NCI-H1105 treated with DMSO at 0.1 percent for 48 hours (cell line): ENCODE measurements around the gene FUT7.
"Not testable (repeated sequence)": the region's sequence is repeated elsewhere in the genome, so short reads cannot be mapped to it uniquely, and the experiment has no call there.

Source experiments
- DNase-seq: peaks from one replicate; lab custom pipeline; 2025; lab: John Stamatoyannopoulos, UW

The FUT7 gene

GRCh38 chr9:137017791-137018497 lies 13.9 kb downstream of the FUT7 start:
- DNase-seq, result no peak

DNA sequence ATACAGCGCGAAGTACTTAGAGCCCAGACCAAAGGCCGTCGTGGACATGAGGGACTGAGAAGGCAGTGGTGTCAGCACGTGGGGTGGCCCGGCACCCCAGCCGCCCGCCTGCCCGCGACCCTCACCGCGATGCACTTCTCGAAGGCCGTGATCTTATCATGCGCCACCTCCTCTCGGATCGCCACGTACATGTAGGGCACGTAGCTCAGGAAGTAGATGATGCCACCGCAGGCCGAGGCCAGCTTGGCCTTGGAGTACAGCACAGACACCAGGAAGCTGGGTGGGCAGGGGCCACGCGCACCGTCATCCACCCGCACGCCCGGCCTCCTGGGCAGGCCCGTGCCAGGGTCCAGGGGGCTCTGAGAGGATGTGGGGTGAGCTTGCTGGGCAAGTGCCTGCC lies 14.8 kb downstream of the FUT7 start:
- DNase-seq, result no peak

DNA sequence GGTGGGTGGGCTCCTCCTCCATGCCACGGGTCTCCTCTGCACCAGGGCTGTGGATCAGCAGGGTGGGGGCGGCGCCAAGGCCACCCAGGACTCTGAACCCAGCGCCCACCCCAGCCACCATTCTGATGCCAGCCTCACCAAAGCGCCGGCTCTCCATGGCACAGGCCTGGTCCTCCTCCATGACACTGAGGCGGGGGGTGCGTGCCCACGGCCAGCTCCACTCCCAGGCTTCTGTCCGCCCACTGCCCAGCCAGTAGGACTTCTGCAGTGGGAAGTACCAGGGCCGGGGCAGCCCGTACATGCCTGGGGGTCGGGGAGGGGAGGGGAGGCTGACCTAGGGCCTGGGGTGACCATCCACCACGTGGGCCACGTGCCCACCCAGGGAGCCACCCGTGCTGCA lies 15.5 kb downstream of the FUT7 start:
- DNase-seq, result no peak

- DNase-seq, result no peak
These were observed 15.9 kb downstream of the FUT7 start for GRCh38 chr9:137015976-137016375.

- no peak for DNase-seq
These were observed 16.4 kb downstream of the FUT7 start for GRCh38 chr9:137015540-137015930.

- no peak for DNase-seq
These were observed 16.9 kb downstream of the FUT7 start for GRCh38 chr9:137014776-137015539.

GRCh38 chr9:137014166-137014565 lies 17.7 kb downstream of the FUT7 start:
- no peak for DNase-seq

GRCh38 chr9:137013571-137013940 lies 18.3 kb downstream of the FUT7 start:
- no peak for DNase-seq

- DNase-seq, result no peak
These were observed 19.0 kb downstream of the FUT7 start for GRCh38 chr9:137012694-137013570.

- no peak for DNase-seq
These were observed 19.8 kb downstream of the FUT7 start for GRCh38 chr9:137011907-137012675.

GRCh38 chr9:137011156-137011555 lies 20.7 kb downstream of the FUT7 start:
- no peak for DNase-seq

- no peak for DNase-seq
These were observed 21.8 kb downstream of the FUT7 start for GRCh38 chr9:137009938-137010732.

DNA sequence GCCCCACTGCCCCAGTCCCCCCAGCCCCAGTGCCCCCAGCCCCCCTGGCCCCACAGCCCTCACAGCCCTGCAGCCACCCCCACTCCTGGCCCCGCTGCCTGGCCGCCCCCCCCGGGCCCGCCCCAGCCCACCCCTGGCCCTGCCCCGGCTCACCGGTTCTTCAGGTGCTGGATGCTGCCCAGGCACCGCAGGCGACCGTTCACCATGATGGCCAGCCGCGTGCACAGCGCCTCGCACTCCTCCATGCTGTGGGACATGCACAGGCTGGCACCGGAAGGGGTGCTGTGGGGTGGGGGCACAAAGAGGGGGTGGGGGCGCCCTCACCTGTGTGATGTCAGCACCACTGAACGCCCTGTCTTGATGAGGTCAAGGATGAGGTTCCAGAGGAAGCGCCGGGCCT lies 22.7 kb downstream of the FUT7 start:
- no peak for DNase-seq

GRCh38 chr9:137008312-137008711 lies 23.6 kb downstream of the FUT7 start:
- DNase-seq, result no peak

DNA sequence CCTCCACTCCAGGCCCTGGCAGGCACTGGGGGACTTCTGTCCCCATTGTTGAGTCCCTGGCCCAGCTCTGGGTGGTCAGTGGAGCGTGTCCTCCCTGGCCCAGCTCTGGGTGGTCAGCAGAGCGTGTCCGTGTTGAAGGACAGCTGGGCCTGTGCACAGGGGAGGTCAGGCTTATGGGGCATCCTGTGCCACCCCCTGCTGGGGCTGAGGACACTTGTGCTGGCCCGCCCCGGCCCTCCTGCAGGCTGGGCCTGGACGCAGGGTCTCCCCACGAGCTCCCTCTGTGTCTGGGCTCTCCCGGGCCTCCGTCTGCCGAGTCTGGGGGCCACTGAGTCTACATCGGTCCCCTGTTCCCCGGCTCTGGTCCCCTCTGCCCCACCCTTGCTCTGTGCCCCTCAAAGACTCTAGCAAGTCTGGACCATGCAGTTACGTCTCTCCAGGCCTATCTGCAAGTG lies 24.0 kb downstream of the FUT7 start:
- DNase-seq, result no peak

DNA sequence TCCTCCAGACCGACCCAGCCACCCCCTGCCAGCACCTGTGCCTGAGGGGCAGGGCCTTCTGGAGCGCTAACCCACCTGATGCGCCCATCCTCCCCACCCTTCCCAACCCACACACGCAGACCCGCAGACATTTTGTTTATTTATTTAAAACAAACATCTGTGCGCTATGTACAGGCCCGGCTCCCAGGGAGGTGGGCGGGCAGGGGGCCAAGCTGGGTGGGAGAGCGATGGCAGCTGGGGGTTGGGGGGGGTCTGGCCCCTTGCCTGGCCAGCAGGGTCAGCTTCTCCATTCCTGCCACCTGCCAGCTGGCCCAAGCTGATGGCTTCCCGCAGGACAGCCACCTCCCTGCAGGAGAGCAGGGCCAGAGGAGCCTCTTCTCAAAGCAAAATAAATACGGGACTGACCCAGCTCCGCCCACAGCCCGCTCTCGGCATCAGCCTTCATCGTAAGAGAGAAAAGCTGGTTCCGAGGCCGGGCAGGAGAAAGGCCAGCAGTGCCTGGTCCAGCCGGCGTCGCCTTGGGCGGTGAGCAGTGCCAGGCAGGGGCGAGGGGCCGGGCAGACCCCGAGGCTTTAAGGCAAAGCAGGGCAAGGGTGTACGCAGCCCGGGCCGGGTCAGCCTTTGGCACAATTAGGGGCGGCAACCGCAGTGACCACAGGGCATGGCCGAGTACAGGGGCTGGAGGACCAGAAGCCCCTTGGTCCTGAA lies 24.6 kb downstream of the FUT7 start:
- DNase-seq, result no peak

DNA sequence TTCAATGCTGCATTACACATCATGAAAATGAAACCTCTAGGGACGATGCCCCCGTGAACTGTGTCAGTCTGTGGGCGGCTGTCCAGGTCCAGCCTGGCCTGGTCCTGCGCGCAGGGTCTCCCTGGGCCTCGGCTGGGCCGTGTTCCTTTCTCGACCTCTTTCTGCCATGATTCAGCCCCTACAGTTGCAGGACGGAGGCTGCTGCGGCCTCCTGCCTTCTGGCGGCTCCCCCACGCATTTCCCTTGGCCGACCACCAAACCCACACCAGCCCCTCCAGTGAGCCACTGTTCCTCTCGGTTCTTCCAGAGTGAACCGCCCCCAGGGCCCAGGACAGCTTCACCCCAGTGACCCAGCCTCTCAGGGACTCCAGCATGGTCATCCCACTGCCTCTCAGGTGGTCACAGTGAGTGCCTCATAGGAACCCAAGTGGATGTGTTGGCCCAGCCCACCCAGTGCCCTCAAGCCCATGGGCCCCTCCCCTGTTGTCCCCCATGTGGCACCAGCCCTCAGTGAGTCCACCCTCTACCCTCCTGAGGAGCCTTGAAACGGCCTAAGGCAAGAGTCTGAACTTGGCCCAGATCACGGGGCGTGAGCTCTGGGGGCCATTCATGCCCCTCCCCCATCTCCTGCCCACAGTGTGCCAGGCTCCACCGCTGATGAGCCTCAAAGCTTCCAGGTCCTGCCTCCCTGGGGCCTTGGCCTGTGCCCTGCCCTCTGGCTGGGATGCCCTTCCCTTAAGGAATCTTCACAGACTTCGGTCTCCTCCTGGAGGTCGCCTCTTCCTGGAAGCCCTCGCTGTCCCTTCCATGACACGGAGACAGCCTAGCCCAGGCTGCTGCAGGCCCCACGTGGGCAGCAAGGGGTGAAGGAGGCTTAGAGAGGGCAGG lies 25.5 kb downstream of the FUT7 start:
- no peak for DNase-seq

DNA sequence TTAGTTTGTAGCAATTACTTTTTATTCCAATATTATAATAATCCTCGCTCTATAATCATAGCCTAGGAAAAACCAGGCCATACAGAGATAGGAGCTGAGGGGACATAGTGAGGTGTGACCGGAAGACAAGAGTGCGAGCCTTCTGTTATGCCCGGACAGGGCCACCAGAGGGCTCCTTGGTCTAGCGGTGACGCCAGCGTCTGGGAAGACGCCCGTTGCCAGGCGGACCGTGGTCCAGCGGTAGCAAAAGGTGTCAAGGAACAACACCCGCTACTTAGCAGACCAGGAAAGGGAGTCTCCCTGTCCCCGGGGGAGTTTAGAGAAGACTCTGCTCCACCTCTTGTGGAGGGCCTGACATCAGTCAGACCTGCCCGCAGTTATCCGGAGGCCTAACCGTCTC lies 27.6 kb downstream of the FUT7 start:
- DNase-seq, result not testable (repeated sequence)

GRCh38 chr9:137002646-137003041 lies 29.2 kb downstream of the FUT7 start:
- DNase-seq, result no peak
